ENCODE results near the gene MROH2A. TPM values are rescaled to one million over a fixed set of nuclear protein-coding genes. Genes with fewer than 3 reads are reported as not detected.

The MROH2A gene
- total RNA-seq, 6 donors from 2014 or later: not detected

DNA sequence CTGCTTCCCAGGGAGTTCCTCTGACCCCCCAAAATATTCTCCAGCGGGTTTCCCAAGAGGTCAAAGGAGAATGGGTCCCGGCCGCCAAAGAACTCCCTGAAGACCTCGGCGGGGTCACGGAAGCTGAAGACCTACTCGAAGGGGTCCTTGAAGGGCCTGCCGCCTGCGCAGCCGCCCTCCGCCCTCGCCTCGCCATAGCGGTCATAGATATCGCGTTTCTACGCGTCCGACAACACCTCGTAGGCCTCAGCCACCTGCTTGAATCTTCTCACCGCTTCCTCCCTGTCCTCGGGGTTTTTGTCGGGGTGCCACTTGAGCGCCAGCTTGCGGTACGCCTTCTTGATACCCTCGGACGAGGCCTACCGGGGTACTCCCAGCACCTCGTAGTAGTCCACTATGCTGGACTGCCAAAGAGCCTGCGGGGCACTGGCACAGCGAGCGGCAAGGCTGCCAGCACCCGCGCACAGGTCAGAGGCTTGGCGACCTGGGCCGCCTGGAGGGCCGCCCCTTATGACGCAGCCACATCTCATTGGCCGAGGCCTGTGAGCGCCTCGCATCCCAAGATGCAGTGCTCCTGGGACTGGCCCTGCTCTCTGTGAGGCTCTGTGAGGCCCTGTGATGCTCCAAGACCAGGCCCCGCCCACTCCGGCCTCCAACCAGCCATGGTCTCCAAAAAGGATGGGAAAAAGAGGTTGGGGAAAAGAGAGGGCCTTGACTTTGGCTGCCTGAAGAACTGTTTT, 23.1 kb upstream of the MROH2A start:
- DNase-seq (peak in 1 of 2 donors; percentile 79), ATAC-seq (ENCODE audit: low FRiP score in 2 of 2) (no peak)
- no peak overlapping the region for H3K4me3 ChIP-seq
- 92% methylated on average over 35 to 42 of the region's 44 CpGs for WGBS, 2 donors
- H3K27ac ChIP-seq: no peak overlapping the region
- H3K36me3 ChIP-seq: no peaks in the 10 kb centered on the region
- TF ChIP-seq POLR2AphosphoS5 (IDR thresholded peaks at IDR 0.05) (no peak), EP300 (IDR thresholded peaks at IDR 0.05) (no peak), POLR2A (IDR thresholded peaks at IDR 0.05) (no peak)
- TF ChIP-seq, protein P1, sequence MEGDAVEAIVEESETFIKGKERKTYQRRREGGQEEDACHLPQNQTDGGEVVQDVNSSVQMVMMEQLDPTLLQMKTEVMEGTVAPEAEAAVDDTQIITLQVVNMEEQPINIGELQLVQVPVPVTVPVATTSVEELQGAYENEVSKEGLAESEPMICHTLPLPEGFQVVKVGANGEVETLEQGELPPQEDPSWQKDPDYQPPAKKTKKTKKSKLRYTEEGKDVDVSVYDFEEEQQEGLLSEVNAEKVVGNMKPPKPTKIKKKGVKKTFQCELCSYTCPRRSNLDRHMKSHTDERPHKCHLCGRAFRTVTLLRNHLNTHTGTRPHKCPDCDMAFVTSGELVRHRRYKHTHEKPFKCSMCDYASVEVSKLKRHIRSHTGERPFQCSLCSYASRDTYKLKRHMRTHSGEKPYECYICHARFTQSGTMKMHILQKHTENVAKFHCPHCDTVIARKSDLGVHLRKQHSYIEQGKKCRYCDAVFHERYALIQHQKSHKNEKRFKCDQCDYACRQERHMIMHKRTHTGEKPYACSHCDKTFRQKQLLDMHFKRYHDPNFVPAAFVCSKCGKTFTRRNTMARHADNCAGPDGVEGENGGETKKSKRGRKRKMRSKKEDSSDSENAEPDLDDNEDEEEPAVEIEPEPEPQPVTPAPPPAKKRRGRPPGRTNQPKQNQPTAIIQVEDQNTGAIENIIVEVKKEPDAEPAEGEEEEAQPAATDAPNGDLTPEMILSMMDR (IDR thresholded peaks at IDR 0.05): no peak
- H3K4me1 ChIP-seq: no peaks in the 10 kb centered on the region
- no peaks in the 10 kb centered on the region for H3K27me3 ChIP-seq
- no peaks in the 10 kb centered on the region for H3K9me3 ChIP-seq

DNA sequence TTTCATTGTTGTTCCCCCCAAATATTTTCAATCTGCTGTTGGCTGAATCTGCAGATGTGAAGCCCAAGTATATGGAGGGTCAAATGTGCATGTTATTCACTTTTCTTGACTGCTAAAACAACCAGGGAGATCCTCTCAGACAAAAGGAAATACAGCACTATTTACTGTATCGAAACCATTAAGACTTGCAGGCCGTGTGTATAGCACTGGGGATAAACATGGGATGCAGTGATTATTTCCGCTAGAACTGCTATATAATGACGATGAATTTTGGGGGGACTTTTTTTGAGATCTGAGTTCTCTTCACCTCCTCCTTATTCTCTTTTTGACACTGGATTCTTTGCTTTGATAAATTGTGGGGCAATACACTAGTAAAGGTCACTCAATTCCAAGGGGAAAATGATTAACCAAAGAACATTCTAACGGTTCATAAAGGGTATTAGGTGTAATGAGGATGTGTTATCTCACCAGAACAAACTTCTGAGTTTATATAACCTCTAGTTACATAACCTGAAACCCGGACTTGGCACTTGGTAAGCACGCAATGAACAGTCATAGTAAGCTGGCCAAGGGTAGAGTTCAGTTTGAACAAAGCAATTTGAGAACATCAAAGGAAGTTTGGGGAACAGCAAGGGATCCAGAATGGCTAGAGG, 21.6 kb upstream of the MROH2A start:
- Histone ChIP-seq H3K9me3 (no peaks in the 10 kb centered on the region), H3K27ac (no peak overlapping the region), H3K36me3 (no peaks in the 10 kb centered on the region), H3K4me3 (no peak overlapping the region), H3K4me1 (no peaks in the 10 kb centered on the region), H3K27me3 (no peaks in the 10 kb centered on the region)
- ATAC-seq (ENCODE audit: low FRiP score in 2 of 2): no peak
- 60 to 65% methylated on average over 7 of the region's 7 CpGs for WGBS, 2 donors
- TF ChIP-seq POLR2AphosphoS5 (IDR thresholded peaks at IDR 0.05) (no peak), EP300 (IDR thresholded peaks at IDR 0.05) (no peak), POLR2A (IDR thresholded peaks at IDR 0.05) (no peak)
- TF ChIP-seq, protein P1 (IDR thresholded peaks at IDR 0.05): no peak
- no peak for DNase-seq

DNA sequence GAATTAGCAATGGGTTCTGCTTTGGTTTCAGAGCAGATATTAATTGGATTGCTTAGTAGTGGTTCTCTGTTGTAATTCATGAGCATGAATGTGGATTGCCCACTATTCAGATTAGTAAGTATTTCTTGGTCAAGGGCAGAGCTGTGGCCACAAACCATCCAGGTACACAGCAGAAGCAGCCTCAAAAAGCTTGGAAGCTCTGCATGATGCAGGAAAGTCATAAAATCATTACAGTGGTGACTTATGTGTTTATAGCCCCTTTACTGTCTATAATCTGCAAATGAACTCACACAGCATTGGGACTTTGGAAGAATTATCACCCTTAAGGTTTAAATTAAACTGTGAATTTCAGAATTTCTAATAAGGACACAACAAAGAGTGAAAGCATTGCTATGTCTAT, 20.0 kb upstream of the MROH2A start:
- Histone ChIP-seq H3K27ac (no peak overlapping the region), H3K9me3 (no peaks in the 10 kb centered on the region), H3K27me3 (no peaks in the 10 kb centered on the region), H3K4me3 (no peak overlapping the region), H3K36me3 (no peaks in the 10 kb centered on the region), H3K4me1 (no peaks in the 10 kb centered on the region)
- no peak for DNase-seq
- TF ChIP-seq, protein P1 (IDR thresholded peaks at IDR 0.05): no peak
- TF ChIP-seq EP300 (IDR thresholded peaks at IDR 0.05): no peak
- TF ChIP-seq POLR2AphosphoS5 (IDR thresholded peaks at IDR 0.05): no peak
- TF ChIP-seq POLR2A (IDR thresholded peaks at IDR 0.05): no peak
- no peak for ATAC-seq (ENCODE audit: low FRiP score in 2 of 2)

DNA sequence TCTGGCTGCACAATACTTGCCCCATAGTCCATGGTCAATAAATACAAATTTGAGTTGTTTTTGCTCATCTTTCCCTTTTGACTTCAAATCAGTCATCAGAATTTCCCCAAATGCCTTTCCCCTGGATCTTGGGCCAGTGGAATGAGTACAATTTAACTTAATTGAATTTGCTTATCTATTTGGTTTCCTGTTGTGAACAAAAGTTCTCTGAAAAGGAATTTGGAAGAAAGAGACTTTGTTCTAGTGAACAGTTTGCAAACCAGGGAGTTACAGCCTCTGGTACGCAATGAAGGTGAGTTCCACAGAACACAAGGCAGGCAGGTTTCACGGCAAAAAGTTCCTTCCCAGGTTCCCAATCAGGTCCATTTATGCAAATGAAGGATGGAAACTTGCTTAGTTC, 19.3 kb upstream of the MROH2A start:
- no peak for TF ChIP-seq POLR2AphosphoS5 (IDR thresholded peaks at IDR 0.05)
- no peak for TF ChIP-seq POLR2A (IDR thresholded peaks at IDR 0.05)
- TF ChIP-seq, protein P1 (IDR thresholded peaks at IDR 0.05): no peak
- no peak for TF ChIP-seq EP300 (IDR thresholded peaks at IDR 0.05)
- H3K36me3 ChIP-seq: no peaks in the 10 kb centered on the region
- no peak for DNase-seq
- H3K4me1 ChIP-seq: no peaks in the 10 kb centered on the region
- WGBS, 2 donors: 92 to 93% methylated on average over 2 of the region's 2 CpGs
- H3K27ac ChIP-seq: no peak overlapping the region
- H3K27me3 ChIP-seq: no peaks in the 10 kb centered on the region
- H3K4me3 ChIP-seq: no peak overlapping the region
- H3K9me3 ChIP-seq: no peaks in the 10 kb centered on the region
- ATAC-seq (ENCODE audit: low FRiP score in 2 of 2): no peak
